CD14-positive monocyte (primary cell): Measurements from ENCODE around the gene TM4SF1. TPM values are rescaled to one million over a fixed set of nuclear protein-coding genes. Genes with fewer than 3 reads are reported as not detected.
A peak's percentile ranks its signal among the peaks of the same experiment; 100 is the strongest.

ENCODE experiments used
- DNase-seq, 3 donors: peaks; one replicate each; pipeline ENCODE4 v3.0.0-alpha.2; 2011 to 2022
- H2AFZ ChIP-seq: 2 replicates; pipeline ENCODE4 v1.6.0; 2012; ENCODE audit warnings: mild to moderate bottlenecking, low read depth, low read length, inconsistent platforms; ENCODE audit not compliant: insufficient read depth, poor library complexity, severe bottlenecking
- H3K27ac ChIP-seq, 2 donors: 1 replicate in 1 of 2; 2 replicates in 1 of 2; pipeline ENCODE4 v1.5.1; 2012 to 2013; ENCODE audit warnings: low read length in 2 of 2, control low read depth in 1 of 2, inconsistent platforms in 1 of 2, low read depth in 1 of 2, mild to moderate bottlenecking in 1 of 2
- H3K27me3 ChIP-seq, 2 donors: one replicate each; pipeline versions ENCODE4 v1.6.0 to v1.6.1; 2011 to 2013; ENCODE audit warnings: low read length in 2 of 2; ENCODE audit not compliant: control insufficient read depth in 2 of 2, insufficient read depth in 2 of 2
- H3K36me3 ChIP-seq, 2 donors: replicated peaks in 1 of 2; 1 replicate in 1 of 2; 2 replicates in 1 of 2; pipeline versions ENCODE4 v1.5.1 to v1.6.1; 2012 to 2013; ENCODE audit warnings: low read length in 2 of 2, control low read depth in 1 of 2, inconsistent platforms in 1 of 2, mild to moderate bottlenecking in 1 of 2; ENCODE audit not compliant: insufficient read depth in 2 of 2, control insufficient read depth in 1 of 2
- H3K4me1 ChIP-seq, 2 donors: 1 replicate in 1 of 2; 2 replicates in 1 of 2; pipeline versions ENCODE4 v1.5.1 to v1.6.1; 2012 to 2013; ENCODE audit warnings: low read length in 2 of 2, control low read depth in 1 of 2, inconsistent platforms in 1 of 2, mild to moderate bottlenecking in 1 of 2, moderate library complexity in 1 of 2; ENCODE audit not compliant: insufficient read depth in 2 of 2, control insufficient read depth in 1 of 2
- H3K4me2 ChIP-seq: replicated peaks from 2 replicates; pipeline ENCODE3; 2012; ENCODE audit warnings: low read length, moderate library complexity, mild to moderate bottlenecking; ENCODE audit not compliant: poor library complexity, severe bottlenecking; ENCODE audit errors: extremely low read depth
- H3K4me3 ChIP-seq, 3 experiments: fragments of 200-600 bp in 1 of 3; sonication (generic) in 1 of 3; replicated peaks in 1 of 3; 1 replicate in 2 of 3; 2 replicates in 1 of 3; pipeline ENCODE4 v1.5.1; 2011 to 2013; ENCODE audit warnings: low read length in 3 of 3, mild to moderate bottlenecking in 3 of 3, control low read depth in 2 of 3, low read depth in 2 of 3, inconsistent platforms in 1 of 3, moderate library complexity in 1 of 3
- H3K79me2 ChIP-seq: 2 replicates; pipeline ENCODE4 v1.6.0; 2012; ENCODE audit warnings: mild to moderate bottlenecking, control low read depth, inconsistent platforms, low read length, moderate library complexity; ENCODE audit not compliant: insufficient read depth
- H3K9ac ChIP-seq: 2 replicates; pipeline ENCODE4 v1.6.0; 2017; ENCODE audit warnings: low read length, mild to moderate bottlenecking; ENCODE audit not compliant: insufficient read depth, poor library complexity, severe bottlenecking
- H3K9me3 ChIP-seq, 2 donors: replicated peaks in 1 of 2; 1 replicate in 1 of 2; 2 replicates in 1 of 2; pipeline versions ENCODE4 v1.5.1 to v1.6.1; 2012 to 2013; ENCODE audit warnings: low read length in 2 of 2, control low read depth in 1 of 2; ENCODE audit not compliant: control insufficient read depth in 1 of 2, insufficient read depth in 1 of 2
- H4K20me1 ChIP-seq: 2 replicates; pipeline ENCODE4 v1.6.0; 2012; ENCODE audit warnings: mild to moderate bottlenecking, low read length, control low read depth, moderate library complexity; ENCODE audit not compliant: insufficient read depth
- H3K27ac Mint-ChIP-seq, 7 donors: one replicate each; pipeline ENCODE4 v1.8.0; 2020; ENCODE audit warnings: mild to moderate bottlenecking in 7 of 7, mixed read lengths in 7 of 7, moderate library complexity in 6 of 7, inconsistent platforms in 2 of 7
- H3K27me3 Mint-ChIP-seq, 3 donors: one replicate each; pipeline ENCODE4 v1.8.0; 2021 to 2022; ENCODE audit warnings: low read depth in 3 of 3, mild to moderate bottlenecking in 3 of 3, mixed read lengths in 3 of 3, moderate library complexity in 3 of 3, inconsistent platforms in 1 of 3
- H3K36me3 Mint-ChIP-seq, 2 donors: one replicate each; pipeline ENCODE4 v1.8.0; 2020; ENCODE audit warnings: mixed read lengths in 2 of 2, inconsistent platforms in 1 of 2, mild to moderate bottlenecking in 1 of 2
- H3K4me1 Mint-ChIP-seq: one replicate; pipeline ENCODE4 v1.8.0; 2020; ENCODE audit warnings: mild to moderate bottlenecking, mixed read lengths
- H3K4me3 Mint-ChIP-seq, 2 donors: one replicate each; pipeline ENCODE4 v1.8.0; 2020; ENCODE audit warnings: mild to moderate bottlenecking in 2 of 2, mixed read lengths in 2 of 2, moderate library complexity in 1 of 2
- H3K9me3 Mint-ChIP-seq, 7 donors: one replicate each; pipeline ENCODE4 v1.8.0; 2020 to 2022; ENCODE audit warnings: mixed read lengths in 7 of 7, mild to moderate bottlenecking in 6 of 7, moderate library complexity in 6 of 7, inconsistent platforms in 2 of 7
- CTCF ChIP-seq: fragments of 200-600 bp; IDR thresholded peaks from one replicate; pipeline ENCODE4 v1.8.0; 2022; ENCODE audit warnings: antibody characterized with exemption, mild to moderate bottlenecking
- WGBS: methylation state at CpG from one replicate; pipeline ENCODE4 v1.1.5; 2013; ENCODE audit warnings: missing lambda C conversion rate; ENCODE audit not compliant: insufficient coverage; 5-methylcytosine and 5-hydroxymethylcytosine counted together
- intact Hi-C, 2 donors: fragments of 100-400 bp; cut with micrococcal nuclease; formaldehyde crosslinking; loops; one replicate each; pipeline versions ENCODE4 v1.15.0 to v1.15.1; 2023
- polyA plus RNA-seq, 3 donors: library from polyadenylated mRNA; depleted of rRNA in 1 of 3; unstranded in 2 of 3; stranded (reverse) in 1 of 3; fragments of 300-500 nt in 2 of 3; fragments of >200 nt in 1 of 3; fragmentation: Illumina TruSeq in 2 of 3; gene quantifications; 1 replicate in 2 of 3; 2 replicates in 1 of 3; pipeline ENCODE4 v1.2.3, GENCODE V29; 2012 to 2021

The TM4SF1 gene
- polyA plus RNA-seq, 3 donors = not detected

GRCh38 chr3:149393345-149394160, 16.1 kb upstream of the TM4SF1 start:
- H3K79me2 ChIP-seq = no peaks in the 10 kb centered on the region

GRCh38 chr3:149391960-149392359, 14.5 kb upstream of the TM4SF1 start:
- Histone ChIP-seq H3K4me2 (no peak overlapping the region), H3K9ac (no peak overlapping the region), H2AFZ (no peak overlapping the region), H3K4me3 (no peak overlapping the region), H3K36me3 (no peaks in the 10 kb centered on the region), H4K20me1 (no peaks in the 10 kb centered on the region), H3K4me1 (peaks cover 12 to 14% of the 10 kb centered on the region in 2 donors), H3K9me3 (no peaks in the 10 kb centered on the region), H3K27me3 (no peaks in the 10 kb centered on the region), H3K27ac (no peak overlapping the region), H3K79me2 (no peaks in the 10 kb centered on the region)
- intact Hi-C loops = loop anchor here in 1 of 2 donors (10.0 kb wide), 2 partner anchors 53 to 83 kb away; partner anchors contain the start of gene TM4SF4
- Mint-ChIP-seq H3K36me3 (no peaks in the 10 kb centered on the region), H3K27ac (no peak overlapping the region), H3K27me3 (peaks cover 0 to 3% (median 2%) of the 10 kb centered on the region in 3 donors), H3K9me3 (no peaks in the 10 kb centered on the region), H3K4me1 (peaks cover 17% of the 10 kb centered on the region), H3K4me3 (no peak overlapping the region)
- no peak for TF ChIP-seq CTCF
- no peak for DNase-seq
- WGBS = 29% methylated on average over 2 of the region's 5 CpGs

More at GRCh38 chr3:149393345-149394160, 16.1 kb upstream of the TM4SF1 start:
- Histone ChIP-seq H3K9me3 (no peaks in the 10 kb centered on the region), H3K36me3 (no peaks in the 10 kb centered on the region), H3K9ac (no peak overlapping the region), H2AFZ (no peak overlapping the region), H4K20me1 (no peaks in the 10 kb centered on the region), H3K27me3 (no peaks in the 10 kb centered on the region), H3K27ac (peak overlapping the region in 1 of 2 donors; percentile 69), H3K4me3 (peak overlapping the region in 1 of 3 experiments; percentile 33), H3K4me2 (peak overlapping the region; percentile 42), H3K4me1 (peaks cover 10 to 14% of the 10 kb centered on the region in 2 donors)
- Mint-ChIP-seq H3K27me3 (peaks cover 0 to 2% (median 1%) of the 10 kb centered on the region in 3 donors), H3K4me3 (peak overlapping the region in 1 of 2 donors; percentile 40), H3K9me3 (no peaks in the 10 kb centered on the region), H3K27ac (peak overlapping the region; percentile 73 to 97 (median 92)), H3K4me1 (peaks cover 11% of the 10 kb centered on the region), H3K36me3 (no peaks in the 10 kb centered on the region)
- intact Hi-C loops = loop anchor here in 1 of 2 donors (10.0 kb wide), 2 partner anchors 51 to 81 kb away; partner anchors contain the start of gene TM4SF4
- WGBS = no CpG with 5 or more reads among the region's 4 CpGs
- TF ChIP-seq CTCF = peak; percentile 89
- DNase-seq = peak; percentile 65 to 78 (median 71)
